ENCODE measurements around the gene MVD.

GRCh38 chr16:88642881-88643643 lies 19.8 kb downstream of the MVD start:
- TF ChIP-seq GATA2 (IDR thresholded peaks at IDR 0.05; ENCODE audit: low read depth, low read length) (no peak), GATA3 (IDR thresholded peaks at IDR 0.05; ENCODE audit: low read depth, low read length) (no peak)
